GM21423 (cell line): Measurements from ENCODE around the gene RAPGEF2.
"Not testable (repeated sequence)": the region's sequence is repeated elsewhere in the genome, so short reads cannot be mapped to it uniquely, and the experiment has no call there.

Source experiments
- ATAC-seq: cut with Tn5 transposase; IDR thresholded peaks from one replicate; pipeline ENCODE4 v1.9.1; 2021; ENCODE audit warnings: mild to moderate bottlenecking, moderate library complexity; ENCODE audit not compliant: unreplicated experiment

The RAPGEF2 gene

DNA sequence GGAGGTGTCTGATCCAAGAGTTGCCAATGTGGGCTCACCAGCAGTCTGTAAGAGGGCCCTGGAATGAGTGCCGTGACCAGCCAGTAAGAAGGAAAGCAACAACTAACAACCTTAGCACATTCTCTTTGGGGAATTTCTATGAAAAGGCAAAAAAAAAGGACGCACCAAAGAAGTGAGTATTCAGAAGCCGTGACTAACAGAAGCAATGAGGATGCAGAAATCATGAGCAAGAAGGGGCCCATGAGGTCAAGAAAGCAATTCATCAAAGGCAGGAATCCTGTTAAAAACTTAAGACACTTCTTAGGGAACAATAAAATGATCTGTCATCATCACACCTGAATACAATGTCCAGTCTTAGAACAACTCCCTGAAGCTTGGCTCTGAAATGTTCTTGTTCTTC is 260.5 kb downstream of the RAPGEF2 start:
- ATAC-seq = no peak

- no peak for ATAC-seq
Observed at GRCh38 chr4:159366966-159367780, 264.3 kb downstream of the RAPGEF2 start.

DNA sequence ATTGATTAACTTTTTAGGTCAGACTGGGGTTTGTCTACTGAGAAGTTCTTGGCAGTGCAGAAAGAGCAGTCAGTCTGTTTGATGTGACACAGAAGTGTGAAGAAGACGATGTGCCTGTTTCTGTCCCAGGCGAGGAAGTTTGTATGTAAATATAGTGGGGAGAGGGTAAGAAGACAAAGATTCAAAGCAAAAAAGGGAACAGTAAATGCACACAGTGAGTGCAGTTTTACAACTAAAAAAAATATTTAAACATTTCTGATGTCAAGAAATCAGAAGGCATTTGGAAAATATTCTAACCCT is 264.9 kb downstream of the RAPGEF2 start:
- ATAC-seq = peak; percentile 68

- no peak for ATAC-seq
Observed at GRCh38 chr4:159368320-159368719, 265.4 kb downstream of the RAPGEF2 start.

- ATAC-seq = no peak
Observed at GRCh38 chr4:159369256-159369655, 266.4 kb downstream of the RAPGEF2 start.

- no peak for ATAC-seq
Observed at GRCh38 chr4:159370286-159370685, 267.4 kb downstream of the RAPGEF2 start.

GRCh38 chr4:159374749-159375530 is 272.1 kb downstream of the RAPGEF2 start:
- no peak for ATAC-seq

GRCh38 chr4:159376289-159376688 is 273.4 kb downstream of the RAPGEF2 start:
- no peak for ATAC-seq

DNA sequence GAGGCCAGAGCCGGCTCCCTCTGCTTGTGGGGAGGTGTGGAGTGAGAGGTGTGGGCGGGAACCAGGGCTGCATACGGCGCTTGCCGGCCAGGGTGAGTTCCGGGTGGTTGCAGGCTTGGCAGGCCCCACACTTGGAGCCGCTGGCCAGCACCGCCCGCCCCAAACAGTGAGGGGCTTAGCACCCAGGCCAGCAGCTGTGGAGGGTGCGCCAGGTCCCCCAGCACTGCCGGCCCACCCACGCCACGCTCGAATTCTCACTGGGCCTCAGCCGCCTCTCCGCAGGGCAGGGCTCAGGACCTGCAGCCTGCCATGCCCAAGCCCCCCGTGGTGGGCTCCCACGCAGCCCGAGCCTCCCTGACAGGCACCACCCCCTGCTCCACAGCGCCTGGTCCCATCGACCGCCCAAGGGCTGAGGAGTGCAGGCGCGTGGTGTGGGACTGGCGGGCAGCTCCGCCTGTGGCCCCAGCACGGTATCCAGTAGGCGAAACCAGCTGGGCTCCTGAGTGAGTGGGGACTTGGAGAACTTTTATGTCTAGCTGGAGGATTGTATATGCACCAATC is 275.3 kb downstream of the RAPGEF2 start:
- ATAC-seq = no peak

GRCh38 chr4:159379064-159379463 is 276.2 kb downstream of the RAPGEF2 start:
- not testable (repeated sequence) for ATAC-seq

DNA sequence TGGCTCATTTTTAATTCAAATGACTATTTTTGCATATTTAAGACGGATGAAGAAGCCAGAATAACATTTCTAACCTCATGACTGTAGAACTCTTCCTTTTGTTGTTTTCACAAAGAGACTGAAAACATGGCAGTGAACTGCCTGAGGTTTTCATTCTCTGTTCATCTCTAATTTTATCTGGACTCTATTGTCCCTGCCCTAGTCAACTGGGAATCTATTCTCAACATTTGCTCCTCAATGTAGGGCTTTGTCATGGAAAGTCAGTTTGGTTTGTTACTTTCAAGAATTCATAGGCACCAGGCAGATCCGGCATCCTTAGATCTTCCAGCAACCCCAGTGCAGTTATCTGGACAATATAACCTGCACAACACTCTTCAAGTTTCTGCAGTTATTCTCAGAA is 277.0 kb downstream of the RAPGEF2 start:
- no peak for ATAC-seq

DNA sequence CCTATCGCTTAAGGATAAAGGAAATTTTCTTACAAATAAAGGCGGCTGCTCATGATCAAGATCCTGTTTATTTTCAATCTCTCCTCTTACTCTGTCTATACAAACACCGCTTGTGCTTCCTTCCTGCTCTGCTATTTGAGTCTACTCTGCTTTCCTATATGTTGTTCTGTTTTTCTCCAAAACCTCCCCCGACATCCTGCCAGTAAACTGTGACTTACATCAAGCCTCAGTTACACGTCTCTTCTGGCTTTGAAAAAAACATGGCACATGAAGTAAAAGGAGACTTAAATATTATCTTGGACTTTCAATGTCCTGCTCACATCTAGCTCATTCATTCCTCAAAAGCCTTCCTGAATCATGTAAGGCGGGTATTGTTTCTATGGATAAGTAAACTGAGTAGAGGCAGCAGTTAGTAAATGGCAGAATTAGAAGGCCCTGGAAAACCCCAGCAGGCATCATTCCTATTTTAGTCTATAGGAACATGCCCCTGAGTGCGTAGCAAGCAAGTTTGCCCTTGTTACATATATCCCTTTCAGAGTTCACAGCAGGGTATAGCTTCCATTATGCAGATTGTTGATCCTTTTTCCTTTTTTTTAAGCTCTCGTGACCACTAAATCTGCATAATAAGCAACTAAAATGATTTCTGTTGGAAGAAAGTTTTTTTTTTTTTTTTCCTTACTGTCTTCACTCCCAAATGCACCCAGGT is 280.1 kb downstream of the RAPGEF2 start:
- ATAC-seq = no peak

DNA sequence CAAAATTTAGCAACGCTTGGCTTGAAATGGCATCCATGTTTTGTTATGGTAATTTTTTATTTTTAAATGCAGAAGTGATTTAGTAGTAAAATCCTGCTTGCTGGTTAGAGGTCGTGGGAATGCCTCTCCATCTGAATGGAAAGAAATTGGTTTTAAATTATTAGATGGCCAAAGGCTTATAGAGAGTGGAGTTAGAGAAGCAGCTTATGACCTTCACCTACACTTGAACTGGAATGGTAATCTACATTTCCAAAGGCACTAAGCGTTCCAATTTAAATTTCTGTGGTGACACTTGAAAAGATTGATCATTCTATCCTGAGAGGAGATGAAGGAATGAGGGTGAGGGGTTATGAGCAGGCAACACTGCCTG is 280.7 kb downstream of the RAPGEF2 start:
- ATAC-seq = no peak

DNA sequence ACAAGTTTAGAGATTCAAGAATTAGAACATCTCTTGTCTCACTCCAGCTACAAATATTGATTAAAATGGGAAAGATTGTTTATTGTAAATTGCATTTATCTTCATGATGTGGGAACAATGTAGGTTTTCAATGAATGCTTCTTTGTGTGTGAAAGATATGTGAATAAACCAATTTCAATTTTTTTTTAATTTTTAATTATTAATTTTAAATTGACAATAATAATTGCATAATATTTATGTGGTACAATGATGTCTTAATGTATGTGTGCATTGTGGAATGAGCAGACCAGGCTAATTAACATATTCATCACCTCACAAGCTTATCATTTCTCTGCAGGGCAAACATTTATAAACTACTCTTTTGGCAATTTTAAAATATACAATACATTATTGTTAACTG is 281.1 kb downstream of the RAPGEF2 start:
- no peak for ATAC-seq

- ATAC-seq = no peak
Observed at GRCh38 chr4:159384632-159385031, 281.8 kb downstream of the RAPGEF2 start.

GRCh38 chr4:159386620-159387019 is 283.7 kb downstream of the RAPGEF2 start:
- ATAC-seq = no peak

DNA sequence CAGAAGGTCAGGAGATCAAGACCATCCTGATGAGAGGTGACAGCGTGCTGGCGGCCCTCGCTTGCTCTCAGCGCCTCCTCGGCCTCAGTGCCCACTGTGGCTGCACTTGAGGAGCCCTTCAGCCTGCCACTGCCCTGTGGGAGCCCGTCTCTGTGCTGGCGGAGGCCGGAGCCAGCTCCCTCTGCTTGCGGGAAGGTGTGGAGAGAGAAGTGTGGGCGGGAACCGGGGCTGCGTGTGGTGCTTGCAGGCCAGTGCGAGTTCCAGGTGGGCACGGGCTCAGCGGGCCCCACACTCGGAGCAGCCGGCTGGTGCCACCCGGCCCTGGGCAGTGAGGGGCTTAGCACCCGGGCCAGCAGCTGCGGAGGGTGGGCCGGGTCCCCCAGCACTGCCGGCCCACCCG is 286.9 kb downstream of the RAPGEF2 start:
- ATAC-seq = no peak

DNA sequence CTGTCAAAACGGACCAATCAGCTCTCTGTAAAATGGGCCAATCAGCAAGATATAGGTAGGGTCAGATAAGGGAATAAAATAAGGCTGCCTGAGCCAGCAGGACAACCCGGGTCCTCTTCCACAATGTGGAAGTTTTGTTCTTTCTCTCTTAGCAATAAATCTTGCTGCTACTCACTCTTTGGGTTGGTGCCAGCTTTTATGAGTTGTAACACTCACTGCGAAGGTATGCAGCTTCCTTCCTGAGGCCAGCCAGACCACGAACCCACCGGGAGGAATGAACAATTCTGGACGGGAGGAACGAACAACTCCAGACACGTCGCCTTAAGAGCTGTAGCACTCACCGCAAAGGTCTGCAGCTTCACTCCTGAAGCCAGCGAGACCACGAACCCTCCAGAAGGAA is 287.8 kb downstream of the RAPGEF2 start:
- no peak for ATAC-seq

GRCh38 chr4:159395693-159396092 is 292.8 kb downstream of the RAPGEF2 start:
- no peak for ATAC-seq

- ATAC-seq = no peak
Observed at GRCh38 chr4:159396151-159396550, 293.3 kb downstream of the RAPGEF2 start.

DNA sequence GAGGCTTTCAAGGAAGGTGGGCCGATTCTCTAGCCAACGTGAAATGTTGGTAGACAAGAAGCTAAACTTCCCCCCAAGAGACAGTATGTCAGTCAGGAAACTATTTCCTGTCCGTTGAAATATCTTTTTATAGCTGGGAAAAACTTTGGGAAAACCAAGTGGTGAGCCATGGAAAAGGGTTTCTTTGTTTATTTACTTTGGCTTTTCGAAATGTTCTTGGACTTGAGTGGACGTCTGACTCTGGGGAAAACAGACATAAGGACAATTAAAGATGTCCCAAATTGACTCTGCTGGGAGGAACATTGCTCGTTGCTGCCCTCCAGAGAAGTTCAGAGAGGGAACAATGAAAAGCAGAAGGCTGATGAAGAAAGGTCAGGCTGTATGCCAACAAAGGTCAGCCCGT is 295.4 kb downstream of the RAPGEF2 start:
- ATAC-seq = no peak
